Activated CD4-positive, alpha-beta T cell treated with anti-CD3 and anti-CD28 coated beads for 4 hours (primary cell): ENCODE measurements around the gene NES.
"Not testable (repeated sequence)": the region's sequence is repeated elsewhere in the genome, so short reads cannot be mapped to it uniquely, and the experiment has no call there.

Experiments
- DNase-seq, 2 donors: peaks; one replicate each; pipeline ENCODE4 v3.0.0-alpha.2; 2020

NES gene

GRCh38 chr1:156644146-156644545, 33.1 kb downstream of the NES start:
- DNase-seq: no peak

DNA sequence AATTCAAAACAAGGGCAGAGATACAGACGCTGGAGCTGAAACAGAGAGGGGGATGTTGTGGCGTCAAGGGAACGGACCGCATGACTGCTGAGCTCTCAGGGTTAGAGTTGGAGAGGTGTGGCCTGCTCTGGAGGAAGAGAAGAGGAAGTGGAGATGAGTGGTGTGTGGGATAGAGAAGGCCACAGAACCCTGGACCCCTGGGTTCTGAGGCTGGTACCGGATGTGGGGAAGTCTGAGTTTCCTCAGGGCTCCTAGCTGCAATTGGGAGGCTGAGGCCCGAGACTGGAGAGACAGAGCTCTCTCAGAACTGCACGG, 33.5 kb downstream of the NES start:
- no peak for DNase-seq

DNA sequence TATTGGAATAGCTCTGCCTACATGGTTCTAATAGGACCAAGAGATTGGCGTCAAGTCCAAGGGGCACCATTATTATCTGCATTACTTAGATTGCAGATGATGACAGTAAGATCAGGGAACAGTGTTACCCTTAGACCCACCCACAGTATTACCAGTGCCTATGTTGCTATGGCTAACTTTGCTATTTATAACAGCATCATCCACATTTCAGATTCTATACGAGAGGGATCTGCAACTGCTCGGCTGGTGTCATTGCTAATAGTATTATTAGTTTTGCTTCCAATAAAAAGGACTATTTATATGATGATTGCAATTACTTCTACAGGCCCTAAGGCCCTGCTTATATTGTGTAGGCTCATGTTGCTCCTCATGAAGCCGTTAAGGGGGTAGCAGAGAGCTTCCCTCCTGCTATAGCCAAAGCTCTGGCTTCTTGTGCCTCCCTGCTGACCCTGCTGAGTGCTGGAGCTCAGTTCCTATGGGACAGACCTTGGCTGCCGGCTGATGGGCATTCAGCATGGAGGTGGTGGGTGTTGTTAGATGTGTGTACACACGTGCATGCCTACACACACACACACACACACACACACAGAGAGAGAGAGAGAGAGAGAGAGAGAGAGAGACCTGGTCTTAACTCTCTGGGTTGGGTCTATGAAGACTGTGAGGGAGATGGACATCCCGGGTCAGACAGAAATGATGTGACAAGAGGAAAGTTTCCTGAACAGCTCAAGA, 34.0 kb downstream of the NES start:
- DNase-seq: no peak

- no peak for DNase-seq
These were observed 34.8 kb downstream of the NES start for GRCh38 chr1:156642265-156643048.

DNA sequence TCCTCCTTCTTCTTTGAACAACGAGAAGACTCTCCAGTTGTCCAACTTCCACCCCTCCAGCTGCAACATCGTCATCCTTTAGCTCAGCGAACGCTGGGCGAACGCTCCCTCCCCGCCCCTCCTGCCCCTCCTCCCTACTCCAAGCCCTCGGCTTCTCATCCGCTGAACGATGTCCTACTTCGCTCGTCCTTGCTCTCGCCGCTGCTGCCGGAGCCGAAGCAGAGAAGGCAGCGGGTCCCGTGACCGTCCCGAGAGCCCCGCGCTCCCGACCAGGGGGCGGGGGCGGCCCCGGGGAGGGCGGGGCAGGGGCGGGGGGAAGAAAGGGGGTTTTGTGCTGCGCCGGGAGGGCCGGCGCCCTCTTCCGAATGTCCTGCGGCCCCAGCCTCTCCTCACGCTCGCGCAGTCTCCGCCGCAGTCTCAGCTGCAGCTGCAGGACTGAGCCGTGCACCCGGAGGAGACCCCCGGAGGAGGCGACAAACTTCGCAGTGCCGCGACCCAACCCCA, 35.4 kb downstream of the NES start, which contains the start of gene BCAN:
TSS of gene BCAN (plus strand) at position 357 of the 504 bp plus-strand sequence. CDS start 3,938 bp downstream, outside the sequence.
- DNase-seq: no peak

DNA sequence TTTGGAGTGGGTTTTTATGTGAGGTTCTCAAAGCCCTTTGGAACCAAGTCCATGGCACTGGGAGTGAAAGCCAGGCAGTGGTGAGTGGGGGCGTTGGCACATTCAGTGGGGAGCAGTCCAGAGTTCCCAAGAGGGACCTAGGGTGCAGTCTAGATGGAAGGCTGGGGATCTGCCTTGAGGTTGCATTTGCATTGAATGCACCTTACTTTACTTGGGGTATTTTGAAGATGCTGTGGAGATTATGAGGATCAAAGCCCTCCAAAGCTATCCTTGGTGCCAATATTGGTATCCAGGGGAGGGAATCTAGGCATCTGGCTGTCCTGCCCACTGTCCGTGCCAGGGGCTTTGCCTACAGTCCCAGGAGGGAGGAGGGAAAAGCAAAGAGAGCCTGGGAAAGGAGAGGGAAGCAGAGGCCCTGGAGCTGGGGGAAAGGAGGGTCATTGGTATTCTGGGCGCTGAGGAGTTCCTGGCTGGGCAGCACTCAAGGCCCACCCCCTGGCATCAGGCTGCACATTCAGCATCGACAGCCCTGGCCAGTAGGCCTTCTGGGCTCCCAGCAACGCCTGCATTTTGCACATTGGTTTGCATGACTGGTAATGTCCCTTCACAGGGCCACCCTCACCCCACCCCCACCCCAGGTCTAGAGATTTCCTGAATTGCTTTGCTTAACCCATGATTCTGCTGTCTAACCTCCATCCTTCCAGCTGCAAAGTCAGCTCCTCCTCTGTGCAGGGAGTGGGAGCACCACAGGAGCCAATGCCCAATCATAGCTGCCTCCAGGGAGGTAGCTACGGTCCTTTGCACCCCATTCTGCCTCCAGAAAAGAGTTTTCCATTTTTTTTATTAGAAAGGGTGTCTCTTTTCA, 36.1 kb downstream of the NES start:
- no peak for DNase-seq

GRCh38 chr1:156639601-156640101, 37.6 kb downstream of the NES start:
- no peak for DNase-seq

- DNase-seq: no peak
These were observed 38.8 kb downstream of the NES start for GRCh38 chr1:156638189-156638985.

DNA sequence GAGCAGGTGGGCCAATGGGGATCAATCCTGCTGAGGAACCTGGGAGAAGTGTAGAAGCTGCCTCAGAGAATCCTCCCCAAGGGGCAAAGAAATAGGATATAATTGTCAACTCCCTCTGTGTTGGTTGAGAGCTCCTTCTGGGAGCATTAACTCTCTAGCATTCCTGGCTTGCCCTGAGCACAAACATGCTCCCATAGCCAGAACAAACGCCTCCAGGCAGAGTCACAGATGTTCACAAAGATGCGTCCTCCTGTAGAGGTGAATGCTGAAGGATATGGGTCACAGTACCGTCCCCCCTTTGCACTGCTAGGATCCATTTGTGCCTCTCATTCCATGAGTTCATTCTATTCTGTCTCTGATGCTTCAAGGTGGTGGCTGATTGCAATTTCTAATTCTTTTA, 44.9 kb downstream of the NES start:
- no peak for DNase-seq

GRCh38 chr1:156631152-156631551, 46.1 kb downstream of the NES start:
- DNase-seq: not testable (repeated sequence)

DNA sequence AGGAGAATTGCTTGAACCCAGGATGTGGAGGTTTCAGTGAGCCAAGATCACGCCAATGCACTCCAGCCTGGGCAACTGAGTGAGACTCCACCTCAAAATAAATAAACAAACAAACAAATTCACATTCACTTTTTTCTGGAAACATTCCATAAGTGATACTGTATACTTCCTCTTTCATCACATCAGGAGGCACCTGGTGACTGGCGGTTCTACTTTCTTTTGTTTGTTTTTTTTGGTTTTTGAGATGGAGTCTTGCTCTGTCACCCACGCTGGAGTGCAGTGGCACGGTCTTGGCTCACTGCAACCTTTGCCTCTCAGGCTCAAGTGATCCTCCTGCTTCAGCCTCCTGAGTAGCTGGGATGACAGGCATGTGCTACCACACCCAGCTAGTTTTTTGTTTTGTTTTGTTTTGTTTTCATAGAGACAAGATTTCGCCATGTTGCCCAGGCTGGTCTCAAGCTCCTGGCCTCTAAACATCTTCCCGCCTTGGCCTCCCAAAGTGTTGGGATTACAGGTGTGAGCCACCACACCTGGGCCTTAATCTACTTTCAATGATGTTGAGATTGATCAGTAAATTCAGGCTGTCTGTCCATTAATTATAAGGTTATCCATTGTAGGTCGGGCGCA, 47.3 kb downstream of the NES start:
- no peak for DNase-seq

DNA sequence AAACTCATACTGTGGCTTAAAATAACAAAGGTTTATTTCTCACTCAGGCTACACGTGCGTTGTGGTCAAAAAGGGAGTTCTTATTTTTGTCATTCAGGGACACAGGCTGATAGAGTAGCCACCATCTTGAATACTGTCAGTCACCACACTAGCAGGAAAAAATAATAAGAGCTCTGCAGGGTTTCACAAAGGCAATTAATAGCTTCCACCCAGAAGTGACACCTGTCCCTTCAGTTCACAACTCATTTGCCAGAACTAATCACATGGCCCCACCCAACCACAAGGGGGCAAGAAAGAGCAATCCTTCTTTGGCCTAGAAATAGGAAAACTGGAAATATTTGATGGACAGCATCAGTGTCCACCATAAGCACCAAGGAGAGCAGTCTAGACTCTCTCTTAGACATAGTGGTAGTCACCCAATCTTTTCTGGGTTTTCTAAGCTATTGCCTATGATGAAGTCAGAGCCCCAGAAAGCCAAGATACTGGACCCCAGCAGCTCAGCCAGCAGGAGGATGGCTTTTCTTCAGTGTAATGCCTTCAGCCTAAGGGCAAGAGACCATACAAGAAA, 49.8 kb downstream of the NES start:
- DNase-seq: peak; percentile 33 to 35

DNA sequence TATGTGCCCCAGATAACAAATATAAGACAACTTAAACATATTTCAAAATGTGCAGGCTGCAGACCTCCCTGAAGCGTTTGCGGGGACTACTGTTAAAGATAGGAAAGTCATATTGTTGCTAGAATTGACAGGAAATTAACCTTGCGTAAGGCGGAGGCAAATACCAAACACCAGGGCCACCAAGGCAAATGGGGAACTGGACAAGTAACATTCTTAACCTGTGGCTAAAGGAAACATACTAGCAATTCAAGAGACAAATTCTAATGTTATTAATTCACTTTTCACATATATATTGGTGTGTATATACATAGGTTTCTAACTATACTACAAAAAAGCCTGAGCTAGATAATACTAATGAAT, 51.1 kb downstream of the NES start:
- no peak for DNase-seq

DNA sequence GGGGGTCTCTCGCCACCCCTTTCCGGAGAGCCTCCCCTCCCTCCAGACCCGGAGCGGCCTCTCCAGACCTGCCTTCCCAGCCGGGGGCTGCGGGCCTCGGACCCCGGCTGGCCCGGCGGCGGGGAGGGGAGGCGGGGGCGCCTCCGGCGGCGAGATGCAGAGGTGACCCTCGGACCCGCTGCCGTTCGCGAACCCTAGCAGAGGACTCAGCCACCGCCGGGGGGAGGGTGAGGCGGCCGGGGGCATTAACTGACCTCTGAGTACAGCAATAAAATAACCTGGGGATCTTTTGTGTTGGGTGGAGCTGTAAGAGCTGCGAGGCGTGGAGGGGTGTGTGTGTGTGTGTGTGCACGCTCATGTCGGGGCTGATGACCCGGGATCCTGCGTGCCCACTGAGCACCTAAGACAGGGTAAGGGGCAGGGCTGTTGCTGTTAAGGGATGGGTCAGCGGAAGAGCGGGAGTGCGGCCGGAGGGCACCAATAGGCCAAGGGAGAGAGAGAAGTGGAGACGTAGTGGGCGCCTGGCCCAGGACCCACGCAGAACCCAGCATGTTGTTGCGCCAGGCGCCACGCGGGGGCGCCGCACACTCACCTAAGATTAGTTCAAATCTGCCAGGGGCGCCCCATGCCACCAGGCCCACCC, 51.6 kb downstream of the NES start:
- DNase-seq: peak; percentile 61 to 78

DNA sequence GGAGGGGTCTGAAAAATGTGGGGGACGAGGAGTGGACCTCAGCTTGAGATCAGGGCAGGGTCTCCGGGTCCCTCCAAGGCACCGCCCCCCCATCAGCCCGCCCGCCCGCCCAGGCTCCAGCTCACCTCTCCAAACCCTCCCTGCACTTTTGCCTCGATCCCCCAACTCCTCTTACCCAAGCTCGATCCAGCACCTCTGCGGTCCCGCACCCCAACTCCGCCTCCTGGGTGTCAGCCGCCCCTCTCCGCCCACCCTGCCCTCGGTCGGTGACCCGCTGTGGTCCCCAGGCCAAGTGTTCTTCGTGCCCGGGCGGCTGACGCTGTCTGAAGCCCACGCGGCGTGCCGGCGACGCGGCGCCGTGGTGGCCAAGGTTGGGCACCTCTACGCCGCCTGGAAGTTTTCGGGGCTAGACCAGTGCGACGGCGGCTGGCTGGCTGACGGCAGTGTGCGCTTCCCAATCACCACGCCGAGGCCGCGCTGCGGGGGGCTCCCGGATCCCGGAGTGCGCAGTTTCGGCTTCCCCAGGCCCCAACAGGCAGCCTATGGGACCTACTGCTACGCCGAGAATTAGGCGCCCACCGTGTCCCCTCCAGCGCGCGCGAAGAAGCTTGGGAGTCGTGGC, 52.3 kb downstream of the NES start:
- DNase-seq: no peak

- peak; percentile 36 to 41 for DNase-seq
These were observed 53.0 kb downstream of the NES start for GRCh38 chr1:156623946-156624813.

DNA sequence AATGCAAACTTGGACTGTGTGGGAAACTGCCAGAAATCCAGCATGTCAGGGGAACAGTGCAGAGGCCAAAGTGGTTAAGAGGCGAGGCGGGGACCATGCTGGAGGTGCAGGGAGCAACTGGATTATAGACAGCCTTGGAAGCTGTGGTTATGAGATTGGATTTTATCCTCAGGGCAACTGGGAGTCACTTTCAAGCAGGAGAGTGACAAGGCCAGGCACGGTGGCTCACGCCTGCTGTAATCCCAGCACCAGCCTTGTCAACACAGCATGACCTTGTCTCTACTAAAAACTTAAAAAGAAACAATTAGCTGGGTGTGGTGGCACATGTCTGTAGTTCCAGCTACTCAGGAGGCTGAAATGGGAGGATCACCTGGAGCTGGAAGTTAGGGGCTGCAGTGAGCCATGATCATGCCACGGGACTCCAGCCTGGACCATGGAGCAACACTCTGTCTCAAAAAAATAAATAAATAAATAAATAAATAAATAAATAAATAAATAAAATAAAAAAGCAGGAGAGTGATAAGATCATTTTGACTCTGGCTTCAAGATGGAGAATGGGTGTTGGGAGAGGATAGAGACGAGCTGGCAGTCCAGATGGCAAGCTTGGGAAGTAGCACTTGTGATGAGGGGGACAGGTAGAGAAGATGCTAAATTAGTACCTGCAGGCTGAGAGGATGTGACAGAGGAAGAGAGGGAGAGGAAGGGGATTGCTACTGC, 54.5 kb downstream of the NES start:
- no peak for DNase-seq

DNA sequence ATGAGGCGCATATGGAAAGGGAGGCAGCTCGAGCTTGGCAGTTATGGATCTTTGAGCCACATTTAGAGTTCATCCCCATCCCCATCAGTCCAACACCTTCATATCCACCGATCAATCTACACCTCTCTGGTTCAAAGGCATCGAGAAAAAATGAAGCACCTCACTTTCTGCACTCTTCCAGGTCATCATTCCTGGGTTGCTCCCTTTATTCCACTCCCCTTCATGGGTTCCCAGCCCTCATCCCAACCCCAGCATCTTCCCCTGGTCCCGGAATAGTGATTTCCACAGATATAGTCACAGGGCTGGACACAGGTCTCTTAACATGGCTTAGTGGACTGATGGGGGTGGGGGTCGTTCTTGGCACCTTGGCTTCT, 57.6 kb downstream of the NES start:
- DNase-seq: no peak
